Astrocyte of the spinal cord (primary cell): Measurements from ENCODE around the gene CCDC12.

Experiments used
- DNase-seq: peaks from one replicate; pipeline ENCODE4 v3.0.0; 2011; ENCODE audit warnings: low read depth, low spot score
- H3K4me3 ChIP-seq: 2 replicates; pipeline ENCODE4 v1.5.1; 2011; ENCODE audit warnings: low read depth, mild to moderate bottlenecking, low read length, moderate library complexity
- CTCF ChIP-seq: IDR thresholded peaks from 2 replicates; pipeline ENCODE4 v1.5.1; 2012; ENCODE audit warnings: low read depth, mild to moderate bottlenecking, low read length, inconsistent platforms
- in situ Hi-C: cut with HindIII; loops from 2 replicates; pipeline ENCODE4 v1.10.0; 2017; ENCODE audit warnings: low sequenced_read_pairs

CCDC12 gene

GRCh38 chr3:46929324-46929723, 47.2 kb downstream of the CCDC12 start:
- in situ Hi-C loops = no loop called here
- DNase-seq = no peak

GRCh38 chr3:46928282-46928681, 48.3 kb downstream of the CCDC12 start:
- in situ Hi-C loops = no loop called here
- TF ChIP-seq CTCF = no peak
- peak; percentile 30 for DNase-seq
- H3K4me3 ChIP-seq = no peak overlapping the region

More at GRCh38 chr3:46929324-46929723, 47.2 kb downstream of the CCDC12 start:
- TF ChIP-seq CTCF = no peak
- no peak overlapping the region for H3K4me3 ChIP-seq

GRCh38 chr3:46927718-46928073, 48.8 kb downstream of the CCDC12 start:
- in situ Hi-C loops = no loop called here
- H3K4me3 ChIP-seq = no peak overlapping the region
- TF ChIP-seq CTCF = no peak
- DNase-seq = no peak

GRCh38 chr3:46926871-46927717, 49.5 kb downstream of the CCDC12 start:
- in situ Hi-C loops = no loop called here
- DNase-seq = no peak
- TF ChIP-seq CTCF = no peak
- no peak overlapping the region for H3K4me3 ChIP-seq

GRCh38 chr3:46926447-46926846, 50.1 kb downstream of the CCDC12 start:
- DNase-seq = no peak
- in situ Hi-C loops = no loop called here
- H3K4me3 ChIP-seq = no peak overlapping the region
- no peak for TF ChIP-seq CTCF

GRCh38 chr3:46926039-46926438, 50.5 kb downstream of the CCDC12 start:
- in situ Hi-C loops = no loop called here
- H3K4me3 ChIP-seq = no peak overlapping the region
- no peak for TF ChIP-seq CTCF
- peak; percentile 59 for DNase-seq

- TF ChIP-seq CTCF = no peak
- in situ Hi-C loops = no loop called here
- no peak for DNase-seq
- no peak overlapping the region for H3K4me3 ChIP-seq
These were observed 51.0 kb downstream of the CCDC12 start for GRCh38 chr3:46925585-46925934.
